ENCODE results near the gene LRRC37A3. TPM values are rescaled to one million over a fixed set of nuclear protein-coding genes. Genes with fewer than 3 reads are reported as not detected.
"Not testable (repeated sequence)": the region's sequence is repeated elsewhere in the genome, so short reads cannot be mapped to it uniquely, and the experiment has no call there.

Gene LRRC37A3
- polyA plus RNA-seq, 3 donors, result 0.31 to 3.9 (median 0.56) TPM

GRCh38 chr17:64964796-64965195, 45.5 kb upstream of the LRRC37A3 start:
- no peak for DNase-seq
- WGBS (ENCODE audit: insufficient coverage), result 83% methylated on average over 6 of the region's 9 CpGs
- no peak for TF ChIP-seq CTCF (IDR thresholded peaks at IDR 0.05)

GRCh38 chr17:64963814-64964213, 44.5 kb upstream of the LRRC37A3 start:
- H3K4me1 Mint-ChIP-seq, result peaks cover 21% of the 10 kb centered on the region

More at GRCh38 chr17:64964796-64965195, 45.5 kb upstream of the LRRC37A3 start:
- Histone ChIP-seq H3K9ac (ENCODE audit: insufficient read depth, low read length, poor library complexity, severe bottlenecking) (no peak overlapping the region), H3K27ac (ENCODE audit: low read depth in 1 of 2, low read length in 2 of 2) (no peak overlapping the region), H3K36me3 (replicated peaks in 1 of 2; ENCODE audit: control insufficient read depth in 1 of 2, insufficient read depth in 2 of 2, low read length in 2 of 2) (no peaks in the 10 kb centered on the region), H3K4me1 (ENCODE audit: control insufficient read depth in 1 of 2, insufficient read depth in 2 of 2, low read length in 2 of 2) (peaks cover 10 to 30% of the 10 kb centered on the region in 2 donors), H3K9me3 (replicated peaks in 1 of 2; ENCODE audit: control insufficient read depth in 1 of 2, insufficient read depth in 1 of 2, low read length in 2 of 2) (no peaks in the 10 kb centered on the region), H3K79me2 (ENCODE audit: insufficient read depth, low read length) (no peaks in the 10 kb centered on the region), H2AFZ (ENCODE audit: insufficient read depth, low read depth, low read length, poor library complexity, severe bottlenecking) (no peak overlapping the region), H3K4me3 (replicated peaks in 1 of 3; ENCODE audit: low read depth in 2 of 3, low read length in 3 of 3) (no peak overlapping the region), H3K4me2 (replicated peaks; ENCODE audit: extremely low read depth, low read length, poor library complexity, severe bottlenecking) (no peak overlapping the region), H4K20me1 (ENCODE audit: insufficient read depth, low read length) (no peaks in the 10 kb centered on the region), H3K27me3 (ENCODE audit: control insufficient read depth in 2 of 2, insufficient read depth in 2 of 2, low read length in 2 of 2) (no peaks in the 10 kb centered on the region)
- no peaks in the 10 kb centered on the region for H3K9me3 Mint-ChIP-seq
- peaks cover 0 to 3% of the 10 kb centered on the region in 2 donors for H3K36me3 Mint-ChIP-seq
- peaks cover 29% of the 10 kb centered on the region for H3K4me1 Mint-ChIP-seq
- no peak overlapping the region for H3K4me3 Mint-ChIP-seq
- H3K27me3 Mint-ChIP-seq (ENCODE audit: low read depth in 3 of 3), result no peaks in the 10 kb centered on the region
- H3K27ac Mint-ChIP-seq, result peak overlapping the region in 1 of 7 donors; percentile 33
- intact Hi-C loops (cut with micrococcal nuclease), result loop anchor here in 1 of 2 donors (5.0 to 10.0 kb wide), 2 partner anchors 138 to 190 kb away; no protein-coding TSS in a partner anchor

More at GRCh38 chr17:64963814-64964213, 44.5 kb upstream of the LRRC37A3 start:
- not testable (repeated sequence) for H3K4me2 ChIP-seq (replicated peaks; ENCODE audit: extremely low read depth, low read length, poor library complexity, severe bottlenecking); H3K9me3 Mint-ChIP-seq; H3K9ac ChIP-seq (ENCODE audit: insufficient read depth, low read length, poor library complexity, severe bottlenecking); DNase-seq; H3K27me3 Mint-ChIP-seq (ENCODE audit: low read depth in 3 of 3); H4K20me1 ChIP-seq (ENCODE audit: insufficient read depth, low read length); H3K4me3 ChIP-seq (replicated peaks in 1 of 3; ENCODE audit: low read depth in 2 of 3, low read length in 3 of 3); H3K27me3 ChIP-seq (ENCODE audit: control insufficient read depth in 2 of 2, insufficient read depth in 2 of 2, low read length in 2 of 2); H3K27ac ChIP-seq (ENCODE audit: low read depth in 1 of 2, low read length in 2 of 2); H2AFZ ChIP-seq (ENCODE audit: insufficient read depth, low read depth, low read length, poor library complexity, severe bottlenecking); H3K9me3 ChIP-seq (replicated peaks in 1 of 2; ENCODE audit: control insufficient read depth in 1 of 2, insufficient read depth in 1 of 2, low read length in 2 of 2); H3K36me3 ChIP-seq (replicated peaks in 1 of 2; ENCODE audit: control insufficient read depth in 1 of 2, insufficient read depth in 2 of 2, low read length in 2 of 2); H3K36me3 Mint-ChIP-seq; H3K79me2 ChIP-seq (ENCODE audit: insufficient read depth, low read length); H3K4me3 Mint-ChIP-seq
- WGBS (ENCODE audit: insufficient coverage), result 95% methylated on average over 2 of the region's 2 CpGs
- H3K27ac Mint-ChIP-seq, result peak overlapping the region in 1 of 7 donors; percentile 50
- intact Hi-C loops (cut with micrococcal nuclease), result loop anchor here in 1 of 2 donors (5.0 to 10.0 kb wide), 2 partner anchors 138 to 189 kb away; no protein-coding TSS in a partner anchor
- H3K4me1 ChIP-seq (ENCODE audit: control insufficient read depth in 1 of 2, insufficient read depth in 2 of 2, low read length in 2 of 2), result peaks cover 10 to 26% of the 10 kb centered on the region in 2 donors

Data from CD14-positive monocyte (primary cell).